Activated CD8-positive, alpha-beta T cell treated with anti-CD3 and anti-CD28 coated beads for 36 hours (primary cell): Measurements from ENCODE around the gene NMRK2. TPM values are rescaled to one million over a fixed set of nuclear protein-coding genes. Genes with fewer than 3 reads are reported as not detected.
"Not testable (repeated sequence)": the region's sequence is repeated elsewhere in the genome, so short reads cannot be mapped to it uniquely, and the experiment has no call there.

ENCODE experiments used
- ATAC-seq: fragments of 200-7000 bp; cut with Tn5 transposase; one replicate; pipeline ENCODE4 v1.10.0; 2021; ENCODE audit warnings: mild to moderate bottlenecking, moderate library complexity
- CTCF ChIA-PET: fragments of 350-600 bp; sonication (Branson Sonifier 250); formaldehyde crosslinking; loops from one replicate; lab custom pipeline; 2021; ENCODE audit warnings: antibody characterized with exemption; lab: Charles Lee
- POLR2A ChIA-PET: fragments of 350-600 bp; sonication (Branson Sonifier 250); formaldehyde crosslinking; loops from one replicate; lab custom pipeline; 2021; ENCODE audit warnings: antibody characterized with exemption; lab: Charles Lee
- DNase-seq: peaks from one replicate; pipeline ENCODE4 v3.0.0-alpha.2; 2020
- H3K27ac Mint-ChIP-seq: one replicate; pipeline ENCODE4 v1.8.0; 2021; ENCODE audit warnings: mild to moderate bottlenecking, mixed read lengths
- H3K27me3 Mint-ChIP-seq: one replicate; pipeline ENCODE4 v1.8.0; 2021; ENCODE audit warnings: mixed read lengths
- H3K36me3 Mint-ChIP-seq: one replicate; pipeline ENCODE4 v1.8.0; 2021; ENCODE audit warnings: low read depth, mixed read lengths
- H3K4me1 Mint-ChIP-seq: one replicate; pipeline ENCODE4 v1.8.0; 2021; ENCODE audit warnings: low read depth, mixed read lengths
- H3K4me3 Mint-ChIP-seq: one replicate; pipeline ENCODE4 v1.8.0; 2021; ENCODE audit warnings: mild to moderate bottlenecking, moderate library complexity, mixed read lengths
- H3K9me3 Mint-ChIP-seq: one replicate; pipeline ENCODE4 v1.8.0; 2021; ENCODE audit warnings: mixed read lengths
- intact Hi-C: fragments of 100-400 bp; cut with micrococcal nuclease; formaldehyde crosslinking; loops from one replicate; pipeline ENCODE4 v1.10.0; 2022
- total RNA-seq, 2 experiments: library from RNA; stranded (reverse); gene quantifications; one replicate each; pipeline ENCODE4 v1.2.3, GENCODE V29; 2021
- TF ChIP-seq, protein P1 (sequence below): fragments of 200-600 bp; IDR thresholded peaks from one replicate; pipeline ENCODE4 v1.8.0; 2022; ENCODE audit warnings: antibody characterized with exemption, mild to moderate bottlenecking

Gene NMRK2
- total RNA-seq, 2 experiments from 2014 or later: not detected

DNA sequence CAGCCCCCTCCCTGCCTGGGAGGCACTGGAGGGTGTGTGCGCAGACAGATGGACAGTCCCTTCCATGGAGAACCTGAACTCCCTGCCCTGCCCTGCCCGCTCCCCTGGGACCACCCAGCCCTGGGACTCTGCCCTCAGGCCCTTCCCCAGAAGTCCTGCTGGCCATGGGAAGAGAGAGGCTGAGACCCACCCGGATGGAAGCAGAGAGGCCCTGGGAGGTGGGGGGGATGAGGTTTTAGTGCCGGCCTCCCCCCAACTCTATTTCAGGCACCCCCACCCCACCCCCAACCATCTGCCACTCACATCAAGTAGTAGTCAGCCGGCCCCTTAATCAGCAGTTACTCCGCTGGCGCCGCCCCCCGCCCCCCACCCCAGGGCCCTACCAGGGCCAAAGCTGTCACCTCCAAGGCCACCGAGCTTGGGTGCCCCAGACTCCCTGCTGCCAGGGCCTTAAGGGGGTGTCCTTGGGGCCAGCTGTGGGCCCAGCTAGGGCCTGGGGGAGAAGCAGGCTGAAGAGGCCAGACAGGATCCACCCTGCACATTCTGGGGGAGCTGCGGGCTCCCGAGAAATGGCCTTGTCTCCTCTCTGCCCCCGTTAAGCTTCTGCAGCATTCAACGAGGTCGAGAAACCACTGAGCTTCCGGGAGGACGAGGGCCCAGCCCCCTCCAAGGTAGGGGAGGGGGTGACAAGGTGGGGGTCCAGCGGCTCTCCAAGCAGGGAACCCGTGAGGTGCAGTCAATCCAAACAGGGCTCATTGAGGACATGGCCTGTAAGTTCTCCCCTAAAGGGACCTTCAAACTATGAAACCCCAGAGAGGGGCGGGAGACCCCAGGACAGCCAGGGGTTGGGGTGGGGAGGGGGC, 17.4 kb downstream of the NMRK2 start:
- POLR2A ChIA-PET: interaction anchor here (1.7 kb wide), 1 partner anchor 34 kb away, joined by 4 read pairs; no protein-coding TSS in a partner anchor
- CTCF ChIA-PET: interaction anchor here (0.8 kb wide), 1 partner anchor 19 kb away, joined by 6 read pairs; no protein-coding TSS in a partner anchor
- intact Hi-C loops: no loop called here
- no peak for ATAC-seq
- Mint-ChIP-seq H3K27me3 (no peaks in the 10 kb centered on the region), H3K36me3 (no peaks in the 10 kb centered on the region), H3K4me3 (peak overlapping the region; percentile 24), H3K4me1 (peaks cover 7% of the 10 kb centered on the region), H3K9me3 (no peaks in the 10 kb centered on the region), H3K27ac (no peak overlapping the region)
- TF ChIP-seq, protein P1, sequence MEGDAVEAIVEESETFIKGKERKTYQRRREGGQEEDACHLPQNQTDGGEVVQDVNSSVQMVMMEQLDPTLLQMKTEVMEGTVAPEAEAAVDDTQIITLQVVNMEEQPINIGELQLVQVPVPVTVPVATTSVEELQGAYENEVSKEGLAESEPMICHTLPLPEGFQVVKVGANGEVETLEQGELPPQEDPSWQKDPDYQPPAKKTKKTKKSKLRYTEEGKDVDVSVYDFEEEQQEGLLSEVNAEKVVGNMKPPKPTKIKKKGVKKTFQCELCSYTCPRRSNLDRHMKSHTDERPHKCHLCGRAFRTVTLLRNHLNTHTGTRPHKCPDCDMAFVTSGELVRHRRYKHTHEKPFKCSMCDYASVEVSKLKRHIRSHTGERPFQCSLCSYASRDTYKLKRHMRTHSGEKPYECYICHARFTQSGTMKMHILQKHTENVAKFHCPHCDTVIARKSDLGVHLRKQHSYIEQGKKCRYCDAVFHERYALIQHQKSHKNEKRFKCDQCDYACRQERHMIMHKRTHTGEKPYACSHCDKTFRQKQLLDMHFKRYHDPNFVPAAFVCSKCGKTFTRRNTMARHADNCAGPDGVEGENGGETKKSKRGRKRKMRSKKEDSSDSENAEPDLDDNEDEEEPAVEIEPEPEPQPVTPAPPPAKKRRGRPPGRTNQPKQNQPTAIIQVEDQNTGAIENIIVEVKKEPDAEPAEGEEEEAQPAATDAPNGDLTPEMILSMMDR: no peak
- DNase-seq: no peak

DNA sequence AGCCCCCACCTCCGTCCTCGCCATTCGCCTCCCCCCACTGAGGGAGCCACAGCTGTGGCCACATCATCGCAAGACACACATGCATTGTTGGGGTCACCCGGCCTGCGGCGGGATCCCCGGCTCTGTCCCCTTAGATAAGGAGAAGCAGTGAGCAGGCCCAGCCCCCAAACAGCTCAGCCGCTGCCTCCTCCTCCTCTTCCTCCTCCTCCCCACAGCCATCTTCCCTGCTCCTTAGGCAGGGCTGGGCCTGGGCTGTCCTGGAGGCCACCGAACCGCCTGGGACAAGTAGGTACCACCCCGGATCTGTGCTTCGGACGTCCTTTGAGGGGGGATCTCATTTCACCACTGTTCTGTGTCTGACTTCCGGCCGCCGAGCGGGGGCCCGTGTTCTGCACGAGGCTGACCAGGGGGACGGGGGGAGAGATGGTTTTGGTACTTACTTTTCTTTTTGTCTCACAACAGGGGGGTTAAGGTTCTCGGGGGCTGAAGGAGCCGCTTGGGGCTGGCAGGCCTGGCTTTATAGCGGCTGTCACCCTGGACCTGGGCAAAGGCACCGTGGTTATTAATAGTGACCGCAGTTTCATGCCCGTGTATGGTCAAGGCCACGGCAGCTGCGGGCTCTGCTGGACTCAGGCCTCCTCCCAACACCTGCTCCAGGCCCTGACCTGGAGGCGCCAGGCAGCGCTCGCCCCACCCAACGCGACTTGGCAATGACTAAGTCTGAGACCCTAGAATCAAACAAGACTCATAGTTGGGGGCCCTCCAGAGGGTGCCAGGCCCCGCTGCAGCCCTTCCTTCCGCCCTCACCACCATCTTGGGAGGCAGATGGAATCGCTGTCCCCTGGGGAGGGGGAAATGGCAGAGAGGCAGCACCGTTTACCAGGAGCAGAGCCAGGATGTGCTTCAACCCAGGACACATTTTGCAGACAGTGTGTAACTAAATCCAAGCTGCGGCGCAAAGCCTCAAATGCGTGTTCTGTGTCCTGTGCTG, 18.3 kb downstream of the NMRK2 start:
- POLR2A ChIA-PET: interaction anchor here (1.1 to 1.7 kb wide), 3 partner anchors 33 to 34 kb away, joined by 4 to 5 read pairs (median 4); partner anchors contain the start of gene EEF2
- ATAC-seq (peak; percentile 74), DNase-seq (peak; percentile 42)
- peak overlapping the region; percentile 66 for H3K4me3 Mint-ChIP-seq
- CTCF ChIA-PET: interaction anchor here (0.8 kb wide), 1 partner anchor 18 kb away, joined by 6 read pairs; no protein-coding TSS in a partner anchor
- H3K27ac Mint-ChIP-seq: peak overlapping the region; percentile 81
- no peaks in the 10 kb centered on the region for H3K9me3 Mint-ChIP-seq
- H3K4me1 Mint-ChIP-seq: peaks cover 7% of the 10 kb centered on the region
- TF ChIP-seq, protein P1: no peak
- H3K36me3 Mint-ChIP-seq: no peaks in the 10 kb centered on the region
- H3K27me3 Mint-ChIP-seq: no peaks in the 10 kb centered on the region
- intact Hi-C loops: no loop called here

DNA sequence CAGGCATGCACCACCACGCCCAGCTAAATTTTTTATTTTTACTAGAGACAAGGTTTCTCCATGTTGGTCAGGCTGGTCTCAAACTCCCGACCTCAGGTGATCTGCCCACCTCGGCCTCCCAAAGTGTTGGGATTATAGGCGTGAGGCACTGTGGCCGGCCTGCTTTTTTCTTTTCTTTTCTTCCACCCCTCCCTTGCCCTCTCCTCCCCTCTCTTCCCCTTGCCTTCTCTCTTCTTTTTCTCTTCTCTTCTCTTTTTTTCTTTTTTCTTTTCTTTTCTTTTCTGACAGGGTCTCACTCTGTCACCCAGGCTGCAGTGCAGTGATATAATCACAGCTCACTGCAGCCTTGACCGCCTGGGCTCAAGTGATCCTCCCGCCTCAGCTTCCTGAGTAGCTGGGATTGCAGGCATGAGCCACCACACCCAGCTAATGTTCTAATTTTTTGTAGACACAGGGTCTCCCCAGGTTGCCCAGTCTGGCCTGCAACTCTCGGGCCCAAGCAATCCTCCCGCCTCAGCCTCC, 19.9 kb downstream of the NMRK2 start:
- POLR2A ChIA-PET: interaction anchor here (0.8 to 1.6 kb wide), 2 partner anchors 31 to 33 kb away, joined by 3 to 5 read pairs; partner anchors contain the start of gene EEF2
- ATAC-seq, H3K4me3 Mint-ChIP-seq, CTCF ChIA-PET, H3K4me1 Mint-ChIP-seq, H3K27ac Mint-ChIP-seq, DNase-seq, intact Hi-C loops, H3K36me3 Mint-ChIP-seq, H3K9me3 Mint-ChIP-seq, H3K27me3 Mint-ChIP-seq: not testable (repeated sequence)

DNA sequence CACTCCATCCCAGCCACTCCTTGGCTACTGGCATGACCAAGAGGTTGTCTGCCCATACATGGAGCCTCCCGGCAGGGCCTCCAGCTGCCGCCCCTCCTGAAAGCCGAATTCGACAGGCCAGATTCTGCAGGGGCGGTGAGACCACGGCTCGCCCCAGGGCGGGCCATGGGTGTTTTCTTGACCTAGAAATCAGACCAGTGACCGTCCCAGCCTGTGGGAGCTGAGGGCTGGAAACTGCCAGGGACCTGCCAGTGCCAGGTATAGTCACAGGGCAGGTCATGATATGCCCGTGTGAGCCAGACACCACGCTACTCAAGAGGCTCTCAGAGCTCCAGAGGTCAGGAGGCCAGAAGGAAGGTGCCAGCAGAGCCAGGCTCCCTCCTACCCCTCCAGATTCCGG, 21.2 kb downstream of the NMRK2 start:
- no peak overlapping the region for H3K27ac Mint-ChIP-seq
- H3K27me3 Mint-ChIP-seq: no peaks in the 10 kb centered on the region
- TF ChIP-seq, protein P1: no peak
- POLR2A ChIA-PET: no interaction called here
- intact Hi-C loops: no loop called here
- ATAC-seq (no peak), DNase-seq (no peak)
- H3K9me3 Mint-ChIP-seq: no peaks in the 10 kb centered on the region
- no peak overlapping the region for H3K4me3 Mint-ChIP-seq
- H3K4me1 Mint-ChIP-seq: peaks cover 7% of the 10 kb centered on the region
- peaks cover 1% of the 10 kb centered on the region for H3K36me3 Mint-ChIP-seq
- CTCF ChIA-PET: interaction anchor here (1.3 kb wide), 1 partner anchor 8 kb away, joined by 4 read pairs; no protein-coding TSS in a partner anchor

DNA sequence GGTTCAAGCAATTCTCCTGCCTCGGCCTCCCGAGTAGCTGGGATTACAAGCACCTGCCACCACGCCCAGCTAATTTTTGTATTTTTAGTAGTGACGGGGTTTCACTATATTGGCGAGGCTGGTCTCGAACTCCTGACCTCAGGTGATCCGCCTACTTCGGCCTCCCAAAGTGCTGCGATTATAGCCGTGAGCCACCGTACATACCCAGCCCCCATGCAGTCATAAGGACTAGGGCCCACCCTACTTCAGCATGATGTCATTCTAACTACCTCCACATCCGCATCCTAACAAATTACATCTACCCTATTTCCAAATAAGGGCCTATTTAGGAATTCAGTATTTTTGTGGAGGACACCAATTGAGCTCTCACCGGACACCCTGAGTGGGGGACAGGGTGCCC, 22.4 kb downstream of the NMRK2 start:
- DNase-seq, H3K4me1 Mint-ChIP-seq, ATAC-seq, H3K27ac Mint-ChIP-seq, H3K36me3 Mint-ChIP-seq, intact Hi-C loops, H3K4me3 Mint-ChIP-seq, H3K9me3 Mint-ChIP-seq, H3K27me3 Mint-ChIP-seq: not testable (repeated sequence)
- ChIA-PET POLR2A (interaction anchor here (0.6 to 1.6 kb wide), 2 partner anchors 14 to 21 kb away, joined by 4 to 5 read pairs; no protein-coding TSS in a partner anchor), CTCF (interaction anchor here (1.3 kb wide), 1 partner anchor 10 kb away, joined by 4 read pairs; no protein-coding TSS in a partner anchor)
